Endothelial cell (in vitro differentiated cells): Measurements from ENCODE around the gene NHP2. TPM values are rescaled to one million over a fixed set of nuclear protein-coding genes. Genes with fewer than 3 reads are reported as not detected.

Experiments
- DNase-seq: peaks from one replicate; pipeline ENCODE4 v3.0.0; 2021; ENCODE audit warnings: low spot score
- H3K27ac Mint-ChIP-seq: one replicate; pipeline ENCODE4 v1.8.0; 2021; ENCODE audit warnings: mixed read lengths, inconsistent platforms; ENCODE audit not compliant: unreplicated experiment
- H3K27me3 Mint-ChIP-seq: one replicate; pipeline ENCODE4 v1.8.0; 2021; ENCODE audit warnings: mild to moderate bottlenecking, moderate library complexity, mixed read lengths, inconsistent platforms; ENCODE audit not compliant: unreplicated experiment
- H3K36me3 Mint-ChIP-seq: one replicate; pipeline ENCODE4 v1.8.0; 2021; ENCODE audit warnings: mild to moderate bottlenecking, low read depth, mixed read lengths, inconsistent platforms; ENCODE audit not compliant: unreplicated experiment
- H3K4me1 Mint-ChIP-seq: one replicate; pipeline ENCODE4 v1.8.0; 2021; ENCODE audit warnings: mild to moderate bottlenecking, mixed read lengths, inconsistent platforms; ENCODE audit not compliant: unreplicated experiment
- H3K4me3 Mint-ChIP-seq: one replicate; pipeline ENCODE4 v1.8.0; 2021; ENCODE audit warnings: mild to moderate bottlenecking, mixed read lengths, inconsistent platforms; ENCODE audit not compliant: unreplicated experiment
- H3K9me3 Mint-ChIP-seq: one replicate; pipeline ENCODE4 v1.8.0; 2021; ENCODE audit warnings: mixed read lengths, inconsistent platforms; ENCODE audit not compliant: unreplicated experiment
- total RNA-seq: library from RNA; stranded (reverse); fragmentation: NEBNext Ultra II Directional; extraction: Animal tissue kit (Norgen Biotek cat#: 25700); gene quantifications from one replicate; pipeline ENCODE4 v1.2.1, GENCODE V29; 2021; ENCODE audit not compliant: unreplicated experiment
- TF ChIP-seq, protein P1 (sequence below): fragments of 200-600 bp; sonication (generic); IDR thresholded peaks from one replicate; pipeline ENCODE4 v1.5.0; 2021; ENCODE audit warnings: antibody characterized with exemption; ENCODE audit not compliant: unreplicated experiment

NHP2 gene
- total RNA-seq, 1 donor from 2014 or later = 84.7 TPM

- peak overlapping the region; percentile 65 for H3K4me3 Mint-ChIP-seq
- no peak overlapping the region for H3K27ac Mint-ChIP-seq
- H3K4me1 Mint-ChIP-seq = peaks cover 15% of the 10 kb centered on the region
- H3K36me3 Mint-ChIP-seq = peaks cover 62% of the 10 kb centered on the region
- peaks cover 4% of the 10 kb centered on the region for H3K9me3 Mint-ChIP-seq
- TF ChIP-seq, protein P1, sequence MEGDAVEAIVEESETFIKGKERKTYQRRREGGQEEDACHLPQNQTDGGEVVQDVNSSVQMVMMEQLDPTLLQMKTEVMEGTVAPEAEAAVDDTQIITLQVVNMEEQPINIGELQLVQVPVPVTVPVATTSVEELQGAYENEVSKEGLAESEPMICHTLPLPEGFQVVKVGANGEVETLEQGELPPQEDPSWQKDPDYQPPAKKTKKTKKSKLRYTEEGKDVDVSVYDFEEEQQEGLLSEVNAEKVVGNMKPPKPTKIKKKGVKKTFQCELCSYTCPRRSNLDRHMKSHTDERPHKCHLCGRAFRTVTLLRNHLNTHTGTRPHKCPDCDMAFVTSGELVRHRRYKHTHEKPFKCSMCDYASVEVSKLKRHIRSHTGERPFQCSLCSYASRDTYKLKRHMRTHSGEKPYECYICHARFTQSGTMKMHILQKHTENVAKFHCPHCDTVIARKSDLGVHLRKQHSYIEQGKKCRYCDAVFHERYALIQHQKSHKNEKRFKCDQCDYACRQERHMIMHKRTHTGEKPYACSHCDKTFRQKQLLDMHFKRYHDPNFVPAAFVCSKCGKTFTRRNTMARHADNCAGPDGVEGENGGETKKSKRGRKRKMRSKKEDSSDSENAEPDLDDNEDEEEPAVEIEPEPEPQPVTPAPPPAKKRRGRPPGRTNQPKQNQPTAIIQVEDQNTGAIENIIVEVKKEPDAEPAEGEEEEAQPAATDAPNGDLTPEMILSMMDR = peak; percentile 52
- peaks cover 24% of the 10 kb centered on the region for H3K27me3 Mint-ChIP-seq
- peak; percentile 72 for DNase-seq
Measured at GRCh38 chr5:178145965-178146820, 7.5 kb downstream of the NHP2 start.

DNA sequence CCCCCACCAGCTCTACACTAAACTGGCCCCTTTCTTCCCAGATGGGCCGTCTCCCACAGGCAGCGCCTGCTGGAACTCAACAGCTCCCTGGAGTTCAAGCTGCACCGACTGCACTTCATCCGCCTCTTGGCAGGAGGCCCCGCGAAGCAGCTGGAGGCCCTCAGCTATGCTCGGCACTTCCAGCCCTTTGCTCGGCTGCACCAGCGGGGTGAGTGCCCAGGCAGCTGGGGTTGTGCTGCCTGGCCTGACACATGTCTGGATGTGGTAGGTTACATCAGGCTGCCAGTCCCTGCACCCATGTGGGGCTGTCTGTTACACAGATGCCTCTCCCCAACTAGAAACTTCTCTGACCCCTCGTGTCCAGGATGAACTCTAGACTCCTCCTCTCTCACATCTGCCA is 9.8 kb downstream of the NHP2 start:
- H3K36me3 Mint-ChIP-seq = peaks cover 54% of the 10 kb centered on the region

DNA sequence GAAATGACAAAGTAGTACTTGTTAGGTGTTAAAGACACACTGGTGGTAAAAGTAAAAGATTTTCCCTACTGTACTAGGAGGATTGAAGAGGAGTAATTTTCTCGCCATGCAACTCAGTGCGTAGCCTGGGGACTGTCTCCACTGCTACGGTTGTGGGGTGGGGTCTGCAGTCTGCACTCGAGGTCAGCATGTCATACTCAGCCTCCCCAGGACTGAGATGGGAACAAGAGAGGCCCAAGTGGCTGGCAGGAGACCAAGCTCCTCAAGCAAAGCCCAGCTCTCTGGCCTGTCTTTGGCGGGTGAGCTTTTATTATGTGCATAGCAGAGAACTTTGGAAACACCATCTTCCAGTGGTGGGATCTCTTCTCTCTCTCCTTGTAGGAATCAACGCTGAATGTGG is 10.4 kb downstream of the NHP2 start:
- H3K27ac Mint-ChIP-seq = no peak overlapping the region
- peaks cover 21% of the 10 kb centered on the region for H3K27me3 Mint-ChIP-seq
- H3K36me3 Mint-ChIP-seq = peaks cover 47% of the 10 kb centered on the region
- TF ChIP-seq, protein P1 = no peak
- H3K4me3 Mint-ChIP-seq = no peak overlapping the region
- peaks cover under 1% of the 10 kb centered on the region for H3K4me1 Mint-ChIP-seq
- no peak for DNase-seq
- H3K9me3 Mint-ChIP-seq = no peaks in the 10 kb centered on the region

More for the DNA sequence above, 9.8 kb downstream of the NHP2 start:
- DNase-seq = no peak
- no peak overlapping the region for H3K4me3 Mint-ChIP-seq
- TF ChIP-seq, protein P1 = no peak
- no peak overlapping the region for H3K27ac Mint-ChIP-seq
- H3K9me3 Mint-ChIP-seq = no peaks in the 10 kb centered on the region
- peaks cover 24% of the 10 kb centered on the region for H3K27me3 Mint-ChIP-seq
- H3K4me1 Mint-ChIP-seq = peaks cover 4% of the 10 kb centered on the region

- Mint-ChIP-seq H3K27ac (peak overlapping the region; percentile 57), H3K27me3 (peaks cover 17% of the 10 kb centered on the region), H3K36me3 (peaks cover 43% of the 10 kb centered on the region), H3K9me3 (no peaks in the 10 kb centered on the region), H3K4me3 (no peak overlapping the region), H3K4me1 (no peaks in the 10 kb centered on the region)
- no peak for DNase-seq
- TF ChIP-seq, protein P1 = no peak
Measured at GRCh38 chr5:178142642-178143041, 11.0 kb downstream of the NHP2 start.

DNA sequence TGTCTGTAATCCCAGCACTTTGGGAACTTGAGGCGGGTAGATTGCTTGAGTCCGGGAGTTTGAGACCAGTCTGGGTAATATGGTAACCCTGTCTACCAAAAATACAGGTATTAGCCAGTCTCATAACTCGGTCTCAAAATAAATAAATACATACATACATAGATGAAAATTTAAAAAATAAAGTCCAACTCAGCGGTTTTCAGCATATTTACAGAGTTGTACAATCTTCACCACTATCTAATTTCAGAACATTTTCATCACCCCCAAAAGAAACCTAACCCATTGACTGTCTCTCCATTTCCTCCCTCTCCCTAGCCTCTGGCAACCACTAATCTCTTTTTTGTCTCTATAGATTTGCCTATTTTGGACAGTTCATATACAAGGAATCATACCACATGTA is 12.1 kb downstream of the NHP2 start:
- peaks cover 39% of the 10 kb centered on the region for H3K36me3 Mint-ChIP-seq
- H3K27me3 Mint-ChIP-seq = peaks cover 21% of the 10 kb centered on the region
- H3K4me3 Mint-ChIP-seq = peak overlapping the region; percentile 12
- DNase-seq = no peak
- no peaks in the 10 kb centered on the region for H3K4me1 Mint-ChIP-seq
- TF ChIP-seq, protein P1 = no peak
- no peaks in the 10 kb centered on the region for H3K9me3 Mint-ChIP-seq
- H3K27ac Mint-ChIP-seq = no peak overlapping the region
